BJ (cell line): ENCODE measurements around the gene TTBK1. TPM values are rescaled to one million over a fixed set of nuclear protein-coding genes. Genes with fewer than 3 reads are reported as not detected.

Experiments
- CTCF ChIA-PET: fragments of 350-600 bp; formaldehyde crosslinking; extraction: SDS; loops from one replicate; lab custom pipeline; 2021; ENCODE audit warnings: antibody characterized with exemption, inconsistent platforms; lab: Yijun Ruan, JAX
- POLR2A ChIA-PET: fragments of 300-600 bp; sonication (Branson Sonifier 250); formaldehyde crosslinking; extraction: SDS; loops from one replicate; lab custom pipeline; 2021; ENCODE audit warnings: antibody characterized with exemption; lab: Charles Lee
- DNase-seq: peaks from one replicate; pipeline ENCODE4 v3.0.0-alpha.2; 2011; ENCODE audit warnings: low read depth
- H3K27me3 ChIP-seq: 2 replicates; pipeline ENCODE4 v1.6.0; 2011; ENCODE audit warnings: low read length; ENCODE audit not compliant: control insufficient read depth, insufficient read depth
- H3K36me3 ChIP-seq: 2 replicates; pipeline ENCODE4 v1.5.1; 2011; ENCODE audit warnings: low read length; ENCODE audit not compliant: control insufficient read depth, insufficient read depth
- H3K4me3 ChIP-seq: 2 replicates; pipeline ENCODE4 v1.5.1; 2011; ENCODE audit warnings: low read depth, mild to moderate bottlenecking, control low read depth, low read length
- CTCF ChIP-seq: IDR thresholded peaks from 2 replicates; pipeline ENCODE4 v1.5.1; 2011; ENCODE audit warnings: low read depth, mild to moderate bottlenecking, control low read depth, inconsistent platforms, low read length, moderate library complexity; ENCODE audit not compliant: insufficient read depth
- polyA plus RNA-seq: library from polyadenylated mRNA; depleted of rRNA; stranded (reverse); fragments of >200 nt; gene quantifications from 2 replicates; pipeline ENCODE4 v1.2.3, GENCODE V29; 2011

The TTBK1 gene
- polyA plus RNA-seq, 1 experiment: not detected

- ChIA-PET CTCF (no interaction called here), POLR2A (interaction anchor here (0.5 kb wide), 1 partner anchor 33 kb away, joined by 3 read pairs; no protein-coding TSS in a partner anchor)
- no peak for TF ChIP-seq CTCF
- H3K36me3 ChIP-seq: no peaks in the 10 kb centered on the region
- H3K4me3 ChIP-seq: no peak overlapping the region
- no peak for DNase-seq
- peaks cover 10% of the 10 kb centered on the region for H3K27me3 ChIP-seq
Observed at GRCh38 chr6:43287717-43288679, 44.7 kb downstream of the TTBK1 start.

GRCh38 chr6:43290339-43290904 is 47.1 kb downstream of the TTBK1 start:
- CTCF ChIA-PET: interaction anchor here (0.8 kb wide), 1 partner anchor 18 kb away, joined by 3 read pairs; no protein-coding TSS in a partner anchor

GRCh38 chr6:43290905-43291355 is 47.6 kb downstream of the TTBK1 start:
- CTCF ChIA-PET: no interaction called here
- no peak overlapping the region for H3K4me3 ChIP-seq
- peaks cover 8% of the 10 kb centered on the region for H3K27me3 ChIP-seq
- POLR2A ChIA-PET: no interaction called here
- DNase-seq: no peak
- TF ChIP-seq CTCF: no peak
- H3K36me3 ChIP-seq: no peaks in the 10 kb centered on the region

More at GRCh38 chr6:43290339-43290904, 47.1 kb downstream of the TTBK1 start:
- Histone ChIP-seq H3K36me3 (no peaks in the 10 kb centered on the region), H3K4me3 (no peak overlapping the region), H3K27me3 (peaks cover 9% of the 10 kb centered on the region)
- POLR2A ChIA-PET: no interaction called here
- no peak for DNase-seq
- TF ChIP-seq CTCF: no peak

DNA sequence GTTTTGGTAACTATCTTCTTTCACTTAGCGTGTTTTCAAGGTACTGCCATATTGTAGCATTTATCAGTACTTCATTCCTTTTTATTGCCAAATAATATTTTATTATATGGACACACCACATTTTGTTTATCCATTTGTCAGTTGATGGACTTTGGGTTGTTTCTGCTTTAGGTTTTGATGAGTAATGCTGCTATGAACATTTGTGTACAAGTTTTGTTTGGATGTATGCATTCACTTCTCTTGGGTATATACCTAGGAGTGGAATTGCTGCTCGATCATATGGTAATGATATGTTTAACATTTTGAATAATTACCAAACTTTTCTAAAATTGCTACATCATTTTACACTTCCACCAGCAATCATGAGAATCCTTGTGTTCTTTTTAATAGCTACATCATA is 48.4 kb downstream of the TTBK1 start:
- no peak overlapping the region for H3K4me3 ChIP-seq
- peaks cover 4% of the 10 kb centered on the region for H3K27me3 ChIP-seq
- DNase-seq: no peak
- no peaks in the 10 kb centered on the region for H3K36me3 ChIP-seq
- ChIA-PET POLR2A (no interaction called here), CTCF (interaction anchor here (1.6 kb wide), 1 partner anchor 43 kb away, joined by 4 read pairs; no protein-coding TSS in a partner anchor)
- no peak for TF ChIP-seq CTCF

DNA sequence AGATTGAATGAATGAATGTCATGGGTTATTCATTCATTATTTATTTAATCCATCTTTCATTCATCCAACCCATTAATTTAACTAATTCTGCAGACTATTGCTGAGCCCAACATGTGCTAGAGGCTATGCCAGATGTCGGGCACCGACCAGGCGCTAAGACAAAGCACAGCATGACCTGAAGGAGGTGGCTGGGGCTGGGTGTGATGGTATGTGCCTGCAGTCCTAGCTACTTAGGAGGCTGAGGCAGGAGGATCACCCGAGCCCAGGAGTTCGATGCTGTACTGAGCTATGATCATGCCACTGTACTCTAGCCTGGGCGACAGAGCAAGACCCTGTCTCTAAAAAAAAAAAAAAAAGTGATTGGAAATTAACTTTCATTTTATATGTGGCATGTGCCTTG is 49.1 kb downstream of the TTBK1 start:
- POLR2A ChIA-PET: no interaction called here
- DNase-seq: no peak
- peaks cover 6% of the 10 kb centered on the region for H3K27me3 ChIP-seq
- TF ChIP-seq CTCF: no peak
- CTCF ChIA-PET: interaction anchor here (1.6 kb wide), 1 partner anchor 42 kb away, joined by 4 read pairs; no protein-coding TSS in a partner anchor
- no peaks in the 10 kb centered on the region for H3K36me3 ChIP-seq
- H3K4me3 ChIP-seq: no peak overlapping the region
